D721Med (cell line): Measurements from ENCODE around the gene RNF150.

Experiments used
- DNase-seq: peaks from one replicate; pipeline ENCODE4 v3.0.0; 2011; ENCODE audit warnings: low spot score; ENCODE audit not compliant: insufficient read length
- FAIRE-seq: peaks from 2 replicates; lab custom pipeline; 2011; peaks lifted over from hg19 to GRCh38; lab: Jason Lieb, UNC
- CTCF ChIP-seq: IDR thresholded peaks from 2 replicates; pipeline ENCODE4 v1.5.1; 2012; ENCODE audit warnings: mild to moderate bottlenecking, control low read depth; ENCODE audit not compliant: insufficient read depth; ENCODE audit errors: missing control alignments

Gene RNF150

GRCh38 chr4:141101511-141101910 is 31.8 kb downstream of the RNF150 start:
- FAIRE-seq (no peak), DNase-seq (no peak)
- no peak for TF ChIP-seq CTCF

- TF ChIP-seq CTCF = no peak
- DNase-seq = no peak
- no peak for FAIRE-seq
Measured at GRCh38 chr4:141099326-141099725, 33.9 kb downstream of the RNF150 start.

DNA sequence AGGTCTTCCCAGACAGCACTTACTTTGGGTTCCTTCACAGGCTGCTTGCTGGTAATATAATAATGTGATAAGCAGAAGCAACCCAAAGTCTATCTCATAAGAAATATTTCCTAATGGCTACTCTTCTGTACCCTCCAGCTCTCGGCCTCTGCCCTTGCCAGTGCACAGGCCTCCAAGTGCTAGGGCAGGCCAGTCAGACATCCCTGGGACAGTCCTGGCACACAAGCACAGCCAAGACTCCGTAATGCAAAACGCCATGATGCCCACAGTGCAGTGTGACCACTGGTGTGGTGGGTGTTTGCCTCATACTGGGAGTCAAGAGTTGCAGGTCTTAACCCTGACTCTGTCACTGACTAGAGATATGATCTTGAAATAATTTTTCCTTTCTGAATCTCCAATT is 35.1 kb downstream of the RNF150 start:
- TF ChIP-seq CTCF = no peak
- DNase-seq (no peak), FAIRE-seq (no peak)

GRCh38 chr4:141090473-141090872 is 42.8 kb downstream of the RNF150 start:
- no peak for FAIRE-seq
- TF ChIP-seq CTCF = no peak
- no peak for DNase-seq

DNA sequence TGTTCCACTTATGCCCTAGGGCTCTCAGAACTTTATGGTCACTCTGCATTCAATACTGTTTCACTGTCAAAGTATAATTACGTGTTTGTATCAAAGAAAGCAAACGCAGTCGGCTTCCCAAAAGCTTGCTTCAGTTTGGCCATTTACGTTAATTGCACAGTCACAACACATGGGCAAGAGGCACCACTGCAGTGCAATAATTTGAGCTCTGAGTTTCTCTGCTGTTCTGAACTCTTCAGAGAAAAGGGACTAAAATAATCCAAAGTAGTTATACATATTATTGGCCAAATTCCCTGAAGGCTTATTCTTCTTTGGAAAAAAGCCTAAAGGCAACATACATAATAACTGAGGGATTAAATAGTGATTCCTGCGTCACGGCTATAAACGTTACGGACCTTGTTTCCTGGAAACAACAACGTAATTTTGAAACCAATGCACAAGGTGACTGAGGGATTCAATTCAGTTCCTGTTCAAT is 51.3 kb downstream of the RNF150 start:
- no peak for TF ChIP-seq CTCF
- FAIRE-seq (no peak), DNase-seq (no peak)

DNA sequence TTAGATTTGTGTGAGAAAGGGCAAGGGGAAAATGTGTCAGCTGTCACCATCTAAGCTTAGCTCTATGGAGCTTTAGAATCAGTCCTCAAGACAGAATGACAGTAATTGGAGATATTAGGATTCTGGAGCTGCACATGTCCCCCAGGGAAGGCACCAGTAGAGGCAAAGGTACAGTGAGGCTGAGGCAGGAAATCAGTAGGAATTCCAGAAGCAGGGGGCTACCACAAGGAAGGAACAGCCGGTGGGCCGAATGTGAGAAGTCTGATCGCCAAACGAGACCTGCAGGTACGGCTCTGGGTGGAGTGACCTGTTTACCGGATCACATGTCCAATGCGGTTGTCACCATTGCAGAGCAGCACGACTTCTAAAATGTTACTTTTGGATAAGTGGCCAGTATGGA is 52.6 kb downstream of the RNF150 start:
- FAIRE-seq = no peak
- no peak for TF ChIP-seq CTCF
- DNase-seq = no peak

DNA sequence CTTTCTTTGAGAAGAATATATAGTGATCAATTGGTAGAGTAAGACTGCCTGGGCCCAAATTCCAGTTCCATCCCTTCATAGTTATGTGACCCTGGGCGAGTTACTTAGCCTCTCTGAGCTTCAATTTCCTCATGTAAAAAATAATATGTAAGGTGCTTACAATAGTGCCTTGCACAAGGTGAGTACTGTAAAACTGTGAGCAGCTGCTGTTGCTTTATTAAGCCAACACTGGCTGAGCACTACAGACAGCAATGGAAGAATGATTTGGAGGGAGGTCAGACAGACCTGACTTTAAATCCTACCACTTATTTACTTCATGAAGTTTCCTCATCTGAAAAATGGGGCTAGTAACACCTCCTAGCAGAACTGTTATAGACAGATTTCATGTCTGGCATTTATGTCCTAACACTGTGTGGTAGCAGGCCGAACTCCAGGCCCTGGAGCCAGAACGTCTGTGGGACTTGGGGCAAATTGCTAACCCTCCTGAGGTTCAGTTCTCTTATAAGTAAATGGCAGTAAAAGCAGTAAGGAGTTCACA is 53.8 kb downstream of the RNF150 start:
- DNase-seq (no peak), FAIRE-seq (no peak)
- TF ChIP-seq CTCF = no peak
